Uterus (tissue), 4 donors: ENCODE results near the gene KBTBD3. TPM values are rescaled to one million over a fixed set of nuclear protein-coding genes. Genes with fewer than 3 reads are reported as not detected.
A peak's percentile ranks its signal among the peaks of the same experiment; 100 is the strongest.

Source experiments
- DNase-seq, 2 donors: peaks; one replicate each; pipeline ENCODE4 v3.0.0-alpha.2; 2019 to 2020
- H3K27ac ChIP-seq, 2 donors: fragments of 200-600 bp; sonication (generic); 1 replicate in 1 of 2; 2 replicates in 1 of 2; pipeline ENCODE4 v1.5.1; 2016 to 2018
- H3K27me3 ChIP-seq, 2 donors: fragments of 200-600 bp; sonication (generic); one replicate each; pipeline ENCODE4 v1.5.1; 2018 to 2019; ENCODE audit warnings: control low read depth in 1 of 2
- H3K36me3 ChIP-seq, 2 donors: fragments of 200-600 bp; sonication (generic); one replicate each; pipeline ENCODE4 v1.5.1; 2019; ENCODE audit warnings: control low read depth in 1 of 2
- H3K4me1 ChIP-seq, 2 donors: fragments of 200-600 bp; sonication (generic); one replicate each; pipeline ENCODE4 v1.5.1; 2018 to 2019; ENCODE audit warnings: control low read depth in 1 of 2
- H3K4me3 ChIP-seq, 2 donors: fragments of 200-600 bp; sonication (generic); 1 replicate in 1 of 2; 2 replicates in 1 of 2; pipeline ENCODE4 v1.5.1; 2018 to 2019; ENCODE audit warnings: mild to moderate bottlenecking in 1 of 2
- H3K9me3 ChIP-seq, 2 donors: fragments of 200-600 bp; sonication (generic); one replicate each; pipeline ENCODE4 v1.5.1; 2019; ENCODE audit warnings: control low read depth in 1 of 2
- POLR2A ChIP-seq, 2 donors: fragments of 450-650 bp; IDR thresholded peaks; one replicate each; pipeline ENCODE4 v1.6.1; 2016; ENCODE audit warnings: antibody characterized with exemption in 2 of 2, mild to moderate bottlenecking in 1 of 2, moderate library complexity in 1 of 2
- intact Hi-C: fragments of 100-400 bp; cut with DNase I; formaldehyde crosslinking; loops from one replicate; pipeline ENCODE4 v1.15.1; 2023; ENCODE audit warnings: low total_unique reads
- total RNA-seq, 4 donors: library from RNA; depleted of rRNA in 3 of 4; stranded (reverse); fragments of >200 nt in 3 of 4; gene quantifications; one replicate each; pipeline versions ENCODE4 v1.1.0 to v1.2.4, GENCODE V29; 2014 to 2023
- TF ChIP-seq, protein P1 (sequence below), 4 experiments: fragments of 200-600 bp in 2 of 4; fragments of 450-650 bp in 2 of 4; sonication (generic) in 2 of 4; IDR thresholded peaks; one replicate each; pipeline ENCODE4 v1.5.1; 2016 to 2019; ENCODE audit warnings: antibody characterized with exemption in 4 of 4, mild to moderate bottlenecking in 2 of 4, moderate library complexity in 1 of 4
- donor health status: DM: yes; HTN: yes; CAD: no.

KBTBD3 gene
- total RNA-seq, 4 donors from 2014 or later = 2.6 to 15.0 (median 8.5) TPM

DNA sequence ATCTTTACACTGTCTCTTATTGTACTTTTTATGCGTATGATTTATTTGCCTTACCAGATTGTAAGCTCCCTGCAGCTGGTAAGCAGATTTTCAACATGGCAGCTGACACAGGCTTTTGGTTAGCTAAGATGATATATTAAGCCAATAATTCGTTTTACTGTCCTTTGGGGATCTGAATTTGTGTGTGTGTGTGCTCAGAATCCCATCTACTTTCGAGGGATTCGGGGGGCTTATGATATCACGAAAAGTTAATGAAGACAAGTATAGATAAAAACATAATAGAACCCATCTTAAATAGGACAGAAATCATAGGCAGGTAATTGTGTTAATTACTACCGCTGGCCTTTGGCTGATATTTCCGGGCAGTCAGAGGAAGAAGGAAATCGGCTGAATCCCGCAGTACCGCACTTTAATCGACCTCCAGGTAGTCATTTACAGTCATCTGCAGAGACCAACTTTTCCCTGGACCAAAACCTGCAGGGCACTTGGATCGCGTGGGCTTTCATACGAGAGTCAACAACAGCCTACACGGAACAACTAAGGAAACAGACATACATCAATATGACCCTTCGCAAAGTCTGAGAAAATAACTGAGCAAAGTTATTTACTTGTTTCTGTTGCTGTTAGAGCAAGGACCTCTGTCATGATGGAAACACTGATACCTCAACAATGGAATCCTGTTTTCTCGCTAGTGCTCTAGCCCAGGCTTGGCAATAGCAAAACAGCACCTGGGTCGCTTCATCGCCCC is 802 bp downstream of the KBTBD3 start:
- H3K4me3 ChIP-seq = peak overlapping the region; percentile 74 to 91
- peak overlapping the region; percentile 94 to 96 for H3K27ac ChIP-seq
- no peaks in the 10 kb centered on the region for H3K36me3 ChIP-seq
- no peaks in the 10 kb centered on the region for H3K27me3 ChIP-seq
- TF ChIP-seq, protein P1, sequence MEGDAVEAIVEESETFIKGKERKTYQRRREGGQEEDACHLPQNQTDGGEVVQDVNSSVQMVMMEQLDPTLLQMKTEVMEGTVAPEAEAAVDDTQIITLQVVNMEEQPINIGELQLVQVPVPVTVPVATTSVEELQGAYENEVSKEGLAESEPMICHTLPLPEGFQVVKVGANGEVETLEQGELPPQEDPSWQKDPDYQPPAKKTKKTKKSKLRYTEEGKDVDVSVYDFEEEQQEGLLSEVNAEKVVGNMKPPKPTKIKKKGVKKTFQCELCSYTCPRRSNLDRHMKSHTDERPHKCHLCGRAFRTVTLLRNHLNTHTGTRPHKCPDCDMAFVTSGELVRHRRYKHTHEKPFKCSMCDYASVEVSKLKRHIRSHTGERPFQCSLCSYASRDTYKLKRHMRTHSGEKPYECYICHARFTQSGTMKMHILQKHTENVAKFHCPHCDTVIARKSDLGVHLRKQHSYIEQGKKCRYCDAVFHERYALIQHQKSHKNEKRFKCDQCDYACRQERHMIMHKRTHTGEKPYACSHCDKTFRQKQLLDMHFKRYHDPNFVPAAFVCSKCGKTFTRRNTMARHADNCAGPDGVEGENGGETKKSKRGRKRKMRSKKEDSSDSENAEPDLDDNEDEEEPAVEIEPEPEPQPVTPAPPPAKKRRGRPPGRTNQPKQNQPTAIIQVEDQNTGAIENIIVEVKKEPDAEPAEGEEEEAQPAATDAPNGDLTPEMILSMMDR (IDR thresholded peaks at IDR 0.05) = no peak
- TF ChIP-seq POLR2A (IDR thresholded peaks at IDR 0.05) = no peak
- peak in 1 of 2 donors; percentile 17 for DNase-seq
- H3K4me1 ChIP-seq = peaks cover 9 to 14% of the 10 kb centered on the region in 2 donors
- intact Hi-C loops = no loop called here
- no peaks in the 10 kb centered on the region for H3K9me3 ChIP-seq

DNA sequence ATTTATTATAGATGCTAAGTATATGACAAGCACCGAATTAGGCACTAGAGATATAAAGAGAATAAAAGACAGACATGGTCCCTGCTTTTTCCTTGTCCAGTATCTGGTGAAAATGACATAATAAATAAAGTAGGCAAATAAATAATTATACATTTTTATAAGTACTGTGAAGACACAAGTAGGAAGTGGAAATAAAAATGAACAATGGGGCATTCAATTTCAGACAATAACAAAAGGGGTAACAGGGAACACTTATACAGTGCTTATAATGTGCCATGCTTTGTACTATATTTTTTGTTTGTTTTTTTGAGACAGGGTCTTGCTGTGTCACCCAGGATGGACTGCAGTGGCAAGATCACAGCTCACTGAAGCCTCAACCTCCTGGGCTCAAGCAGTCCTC is 4.3 kb downstream of the KBTBD3 start:
- H3K4me3 ChIP-seq = no peak overlapping the region
- intact Hi-C loops = no loop called here
- no peak overlapping the region for H3K27ac ChIP-seq
- no peaks in the 10 kb centered on the region for H3K9me3 ChIP-seq
- H3K4me1 ChIP-seq = no peaks in the 10 kb centered on the region
- H3K27me3 ChIP-seq = no peaks in the 10 kb centered on the region
- no peaks in the 10 kb centered on the region for H3K36me3 ChIP-seq
- TF ChIP-seq, protein P1 (IDR thresholded peaks at IDR 0.05) = no peak
- TF ChIP-seq POLR2A (IDR thresholded peaks at IDR 0.05) = no peak
- no peak for DNase-seq

DNA sequence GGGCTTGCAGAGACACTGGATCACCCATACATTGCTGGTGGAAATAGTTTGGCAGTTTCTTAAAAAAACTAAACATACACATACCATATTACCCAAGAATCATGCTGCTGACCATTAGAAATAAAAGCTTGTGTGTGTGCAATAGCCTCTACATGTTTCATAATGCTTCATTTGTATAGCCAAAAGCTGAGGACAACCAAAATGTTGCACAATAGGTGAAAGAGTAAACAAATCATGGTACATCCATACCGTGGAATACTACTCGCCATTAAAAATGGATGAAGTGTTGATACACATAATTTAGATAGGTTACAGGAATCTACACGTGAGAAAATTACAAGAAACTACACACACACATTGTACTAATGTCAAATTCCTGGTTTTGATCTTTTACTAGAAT is 6.5 kb downstream of the KBTBD3 start:
- intact Hi-C loops = no loop called here
- Histone ChIP-seq H3K4me1 (no peaks in the 10 kb centered on the region), H3K27ac (no peak overlapping the region), H3K4me3 (no peak overlapping the region), H3K9me3 (no peaks in the 10 kb centered on the region), H3K36me3 (no peaks in the 10 kb centered on the region), H3K27me3 (no peaks in the 10 kb centered on the region)
- TF ChIP-seq, protein P1 (IDR thresholded peaks at IDR 0.05) = no peak
- TF ChIP-seq POLR2A (IDR thresholded peaks at IDR 0.05) = no peak
- no peak for DNase-seq

DNA sequence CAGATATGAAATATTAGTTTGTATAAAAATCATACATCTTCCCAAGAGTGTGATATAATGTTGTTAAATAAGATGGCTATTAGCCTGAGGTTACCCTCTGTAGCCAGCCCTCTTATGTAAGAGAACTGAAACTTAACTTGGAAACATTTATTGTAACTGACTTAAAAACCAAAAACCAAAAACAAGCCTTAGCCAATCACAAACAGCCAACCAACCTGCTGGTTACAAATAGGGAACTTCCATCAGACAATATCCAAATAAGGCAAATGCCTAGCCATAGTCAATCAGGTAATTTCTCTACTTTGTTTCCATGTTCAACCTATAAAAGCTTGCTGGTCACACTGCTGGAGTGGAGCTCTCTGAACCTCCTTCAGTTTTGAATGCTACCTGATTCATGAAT is 14.1 kb downstream of the KBTBD3 start:
- intact Hi-C loops = no loop called here
- no peak overlapping the region for H3K4me3 ChIP-seq
- DNase-seq = no peak

More for the DNA sequence above, 14.1 kb downstream of the KBTBD3 start:
- TF ChIP-seq, protein P1 (IDR thresholded peaks at IDR 0.05) = no peak
- TF ChIP-seq POLR2A (IDR thresholded peaks at IDR 0.05) = no peak
- Histone ChIP-seq H3K4me1 (no peaks in the 10 kb centered on the region), H3K27me3 (no peaks in the 10 kb centered on the region), H3K9me3 (no peaks in the 10 kb centered on the region), H3K27ac (no peak overlapping the region), H3K36me3 (no peaks in the 10 kb centered on the region)
